ENCODE data around the gene NRG3.

GRCh38 chr10:82768040-82768439 is 893.0 kb downstream of the NRG3 start:
- TF ChIP-seq POLR2A (IDR thresholded peaks at IDR 0.05; ENCODE audit: borderline replicate concordance, extremely low read depth, insufficient read depth, insufficient read length) = no peak
- no peak for TF ChIP-seq EZH2phosphoT487 (IDR thresholded peaks at IDR 0.05; ENCODE audit: borderline replicate concordance)
- TF ChIP-seq RAD21 (IDR thresholded peaks at IDR 0.05; ENCODE audit: low read depth) = no peak
